GM18907 (cell line): ENCODE measurements around the gene XYLT1.

ENCODE experiments used
- ATAC-seq: cut with Tn5 transposase; IDR thresholded peaks from one replicate; pipeline ENCODE4 v1.9.1; 2021; ENCODE audit warnings: mild to moderate bottlenecking, moderate library complexity; ENCODE audit not compliant: unreplicated experiment

The XYLT1 gene

DNA sequence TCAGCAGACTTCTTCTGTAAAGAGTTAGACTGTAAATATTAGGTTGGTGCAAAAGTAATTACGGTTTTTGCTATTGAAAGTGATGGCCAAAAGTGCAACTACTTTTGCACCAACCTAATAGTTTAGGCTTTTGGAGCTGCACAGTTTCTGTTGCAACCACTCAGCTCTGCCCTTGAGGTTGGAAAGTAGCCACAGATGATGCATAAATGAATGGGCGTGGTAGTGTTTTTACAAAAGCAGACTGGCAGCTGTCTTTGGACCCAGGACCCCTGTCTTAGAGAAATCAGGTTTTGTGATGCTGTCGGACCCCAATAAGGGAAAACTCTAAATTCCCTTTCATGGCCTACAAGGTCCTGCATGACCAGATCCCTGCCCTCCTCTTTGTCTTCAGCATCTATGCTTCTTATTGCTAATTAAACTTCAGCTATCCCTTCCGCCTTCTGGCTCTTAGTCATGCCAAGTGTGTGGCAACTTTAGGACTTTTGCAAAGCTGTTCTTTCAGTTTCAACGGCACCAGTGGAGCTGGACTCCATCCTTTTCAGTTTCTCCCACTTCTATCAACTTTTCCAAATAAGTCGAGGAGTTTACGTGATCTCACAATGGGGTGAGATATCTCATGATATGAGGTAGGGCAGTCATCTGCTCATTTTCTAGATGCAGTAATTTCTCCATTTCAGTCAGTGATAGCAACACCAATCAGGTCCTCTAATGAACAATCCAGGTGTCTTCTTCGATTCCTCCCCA lies 232.3 kb downstream of the XYLT1 start:
- ATAC-seq = no peak

DNA sequence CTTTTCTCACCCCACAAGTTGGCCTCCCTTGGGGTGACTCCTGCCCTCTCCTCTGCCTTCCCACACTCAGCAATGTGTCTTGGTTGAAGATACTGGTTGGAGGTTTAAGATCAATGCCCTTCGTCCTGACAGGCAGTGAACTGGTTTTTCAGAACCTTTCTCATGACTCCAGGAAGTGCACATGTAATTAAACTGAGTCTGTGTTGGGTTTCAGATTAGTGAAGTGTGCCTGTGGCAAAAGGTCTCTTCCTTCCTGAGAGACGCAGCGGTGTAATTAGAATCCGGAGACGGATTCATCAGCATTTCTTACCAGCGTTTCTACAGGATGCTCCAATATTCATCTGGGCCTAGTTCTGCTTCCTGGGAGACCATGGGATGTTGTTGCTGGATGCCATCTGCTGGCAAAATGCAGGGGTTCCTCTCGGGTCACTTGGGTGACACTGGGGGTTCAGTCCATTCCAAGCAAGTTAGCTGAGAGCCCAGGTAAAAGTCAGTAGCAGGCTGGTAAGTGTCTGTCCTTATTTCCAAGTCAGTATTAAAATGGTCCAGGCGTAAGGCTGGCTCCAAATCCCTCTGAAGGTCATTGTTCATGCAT lies 233.3 kb downstream of the XYLT1 start:
- ATAC-seq = no peak

GRCh38 chr16:17235147-17235815 lies 235.5 kb downstream of the XYLT1 start:
- ATAC-seq = no peak

- no peak for ATAC-seq
Measured at GRCh38 chr16:17233318-17234002, 237.3 kb downstream of the XYLT1 start.

DNA sequence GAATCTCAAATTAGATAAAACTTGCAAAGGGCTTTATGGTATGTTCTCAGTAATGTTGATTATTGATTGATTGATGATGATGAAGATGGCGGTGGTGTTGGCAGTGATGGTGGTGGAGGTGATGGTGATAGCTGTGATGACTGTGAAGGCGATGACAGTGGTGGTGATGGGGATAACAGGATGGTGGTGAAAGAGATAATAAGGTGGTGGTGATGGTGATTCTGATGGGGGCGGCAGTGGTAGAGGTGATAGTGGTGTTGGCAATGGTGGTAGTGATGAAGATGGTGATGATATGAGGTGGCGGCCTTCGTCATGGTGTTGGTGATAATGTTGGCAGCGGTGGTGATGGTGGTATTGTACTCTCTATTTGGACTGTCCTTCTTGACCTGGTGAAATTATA lies 238.3 kb downstream of the XYLT1 start:
- ATAC-seq = no peak

- ATAC-seq = no peak
Measured at GRCh38 chr16:17231972-17232371, 238.8 kb downstream of the XYLT1 start.

DNA sequence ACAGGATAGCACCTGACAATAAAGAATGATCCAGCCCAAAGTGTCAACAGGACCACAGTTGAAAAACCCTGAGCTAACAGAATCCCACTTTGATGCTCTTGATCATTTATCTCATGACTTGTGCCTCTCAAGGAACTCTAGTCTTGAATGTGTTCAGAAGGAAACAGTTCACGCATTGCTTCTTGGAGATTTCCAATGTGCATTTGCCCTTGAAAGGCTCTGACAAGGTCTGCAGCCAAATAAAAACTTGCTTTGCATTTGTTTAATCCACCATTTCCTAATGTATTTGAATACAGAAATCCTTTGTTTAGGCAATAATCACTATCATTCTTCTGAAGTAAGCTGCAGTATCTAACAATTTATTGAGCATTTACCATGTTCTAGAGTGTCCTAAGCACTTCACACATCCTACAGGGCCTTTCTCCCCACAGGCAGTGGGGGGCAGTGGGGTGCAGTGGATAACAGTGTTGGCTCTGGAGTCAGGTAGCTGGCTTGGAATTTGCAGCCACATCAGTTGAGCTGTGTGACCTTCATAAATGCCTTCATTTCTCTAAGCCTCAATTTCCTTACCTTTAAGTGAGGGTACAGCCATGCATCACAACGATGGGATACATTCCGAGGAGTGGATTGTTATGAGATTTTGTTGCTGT lies 239.7 kb downstream of the XYLT1 start:
- no peak for ATAC-seq

DNA sequence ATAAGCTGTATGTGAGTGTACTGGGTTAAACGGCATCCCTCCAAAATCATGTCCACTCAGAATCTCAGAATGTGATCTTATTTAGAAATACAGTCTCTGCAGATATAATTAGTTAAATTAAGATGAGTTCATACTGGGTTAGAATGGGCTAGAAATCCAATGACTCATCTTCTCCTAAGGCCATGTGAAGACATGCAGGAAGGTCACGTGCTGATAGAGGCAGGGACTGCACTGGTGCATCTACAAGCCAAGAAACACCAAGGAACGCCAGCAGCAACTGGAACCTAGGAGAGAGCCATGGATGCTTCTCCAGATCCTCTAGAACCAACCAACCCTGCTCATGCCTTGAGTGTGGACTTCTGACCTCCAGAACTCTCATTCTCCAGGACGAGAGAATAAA lies 241.0 kb downstream of the XYLT1 start:
- ATAC-seq = no peak

DNA sequence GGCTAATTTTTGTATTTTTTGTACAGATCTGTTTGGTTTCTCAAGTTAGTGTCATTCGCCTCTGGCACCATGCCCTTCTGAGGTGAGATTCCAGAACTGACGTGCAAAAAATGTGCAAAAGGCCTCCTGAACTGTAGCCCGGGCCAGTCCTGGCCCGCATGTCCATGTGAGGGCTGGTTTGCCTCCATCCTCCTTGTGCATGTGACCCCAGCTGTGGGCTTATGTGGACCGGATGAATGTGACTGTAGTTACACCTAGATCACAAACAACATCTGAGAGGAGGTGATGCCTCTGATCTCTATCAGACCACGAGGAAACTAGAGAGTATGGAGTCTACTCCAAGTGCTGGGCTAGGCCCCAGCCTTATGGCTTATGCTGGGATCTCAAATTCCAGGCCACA lies 241.6 kb downstream of the XYLT1 start:
- ATAC-seq = no peak

GRCh38 chr16:17228708-17229055 lies 242.1 kb downstream of the XYLT1 start:
- no peak for ATAC-seq

- ATAC-seq = no peak
Measured at GRCh38 chr16:17228048-17228707, 242.6 kb downstream of the XYLT1 start.

DNA sequence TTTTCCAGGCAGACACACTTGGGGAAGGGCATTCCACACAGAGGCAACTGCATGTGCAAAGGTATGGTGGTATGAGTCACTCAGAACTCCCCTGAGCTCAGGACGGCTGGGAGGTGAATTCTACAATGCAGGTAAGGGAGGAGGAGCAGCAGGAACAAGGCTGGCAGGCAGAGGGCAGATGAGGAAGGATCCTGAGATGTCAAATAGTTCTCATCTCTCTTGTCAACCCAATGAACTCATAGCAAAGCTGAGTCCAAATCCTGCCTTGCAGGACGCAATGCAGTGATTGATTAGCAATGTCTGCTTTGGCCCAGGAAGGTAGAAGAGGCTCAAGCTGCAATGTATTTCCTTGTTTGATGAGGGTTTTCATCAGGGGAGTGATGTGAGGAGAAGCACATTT lies 243.5 kb downstream of the XYLT1 start:
- no peak for ATAC-seq

DNA sequence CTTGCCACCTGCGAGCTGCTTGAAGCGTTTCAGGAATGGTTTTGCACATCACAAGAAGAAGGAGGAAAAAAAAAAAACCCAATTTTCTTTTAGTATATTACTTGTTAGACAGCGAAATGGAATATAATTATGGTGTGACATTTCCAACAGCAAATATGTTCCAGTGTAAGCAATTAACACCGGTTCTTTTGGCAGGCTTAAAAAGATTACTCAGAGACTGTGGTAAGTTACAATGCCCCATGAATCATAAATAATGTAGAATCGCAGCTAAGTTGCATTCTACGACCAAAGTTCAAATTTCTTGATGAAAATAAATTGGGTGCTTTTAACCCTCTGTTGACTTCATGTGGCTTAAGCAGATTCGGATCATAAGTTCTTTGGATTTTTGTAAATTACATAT lies 245.2 kb downstream of the XYLT1 start:
- ATAC-seq = no peak

DNA sequence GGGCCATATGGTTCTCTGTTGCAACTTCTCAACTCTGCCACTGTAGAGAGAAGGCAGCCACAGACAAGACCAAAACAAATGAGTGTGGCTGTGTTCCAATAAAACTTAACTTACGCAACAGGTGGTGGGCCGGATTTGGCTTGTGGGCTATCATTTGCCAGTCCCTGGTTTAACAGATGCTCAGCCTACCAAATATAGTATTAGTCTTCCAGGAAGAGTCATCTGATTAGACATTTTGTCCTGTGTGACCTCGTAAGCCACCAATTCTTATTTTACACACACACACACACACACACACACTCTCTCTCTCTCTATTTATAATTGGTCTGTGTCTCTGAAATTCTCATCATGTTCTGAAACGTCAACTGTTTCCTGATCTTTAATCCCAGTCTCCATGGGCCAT lies 245.9 kb downstream of the XYLT1 start:
- no peak for ATAC-seq

GRCh38 chr16:17224350-17224749 lies 246.4 kb downstream of the XYLT1 start:
- ATAC-seq = no peak

- no peak for ATAC-seq
Measured at GRCh38 chr16:17223576-17223975, 247.2 kb downstream of the XYLT1 start.

- ATAC-seq = no peak
Measured at GRCh38 chr16:17222871-17223401, 247.8 kb downstream of the XYLT1 start.

DNA sequence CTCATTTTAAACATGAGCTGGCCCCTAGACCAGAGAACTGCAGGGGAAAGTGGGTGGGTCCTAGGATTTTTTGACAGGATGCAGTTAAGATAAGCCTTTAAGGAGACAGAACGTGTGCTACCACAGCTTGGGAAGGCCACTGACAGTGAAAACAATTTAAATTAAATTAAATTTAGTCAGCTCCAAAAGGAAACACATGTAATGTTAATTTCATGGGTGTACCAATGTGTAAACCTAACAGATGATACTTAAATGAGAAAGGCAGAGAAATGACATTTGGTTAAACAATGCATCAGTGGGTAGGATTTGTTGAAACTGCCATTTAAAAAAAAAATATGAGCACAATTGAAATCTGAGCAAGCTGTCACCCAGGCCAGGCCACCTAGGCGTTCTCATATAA lies 250.8 kb downstream of the XYLT1 start:
- ATAC-seq = no peak

- no peak for ATAC-seq
Measured at GRCh38 chr16:17215936-17216335, 254.8 kb downstream of the XYLT1 start.

DNA sequence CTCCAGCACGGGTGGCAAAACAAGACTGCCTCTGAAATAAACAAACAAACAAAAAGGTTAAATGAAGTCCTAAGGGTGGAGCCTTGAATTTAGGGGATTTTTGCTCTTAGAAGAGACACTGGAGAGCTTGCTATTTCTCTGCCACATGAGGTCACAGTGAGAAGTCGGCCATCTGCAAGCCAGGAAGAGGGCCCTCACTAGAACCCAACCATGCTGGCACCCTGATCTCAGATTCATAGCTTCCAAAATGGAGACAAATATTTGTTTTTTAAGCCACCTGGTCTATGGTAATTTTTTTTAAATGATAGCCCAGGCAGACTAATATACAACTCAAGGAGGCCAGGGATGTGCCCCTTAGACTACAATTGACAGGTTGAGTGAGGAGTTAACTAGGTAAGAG lies 255.5 kb downstream of the XYLT1 start:
- no peak for ATAC-seq

DNA sequence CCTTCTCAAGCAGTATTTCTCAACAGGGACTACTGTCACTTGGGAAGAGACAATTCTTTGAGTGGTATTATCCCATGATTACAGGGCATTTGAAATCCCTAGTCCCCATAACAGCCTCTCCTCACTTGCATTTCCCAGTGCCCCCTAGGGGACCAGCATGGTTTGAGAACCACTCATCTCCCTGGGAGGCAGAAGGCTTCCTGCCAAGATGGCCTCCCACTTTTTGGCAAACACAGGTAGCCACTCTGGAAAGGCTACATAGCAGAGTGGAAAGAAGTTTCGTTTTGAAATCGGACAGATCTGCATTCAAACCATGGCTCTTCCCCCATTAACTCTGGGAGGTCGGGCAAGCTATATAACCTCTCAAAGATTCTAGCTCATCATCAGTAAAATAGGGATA lies 256.8 kb downstream of the XYLT1 start:
- no peak for ATAC-seq
